Choroid plexus epithelial cell (primary cell): Measurements from ENCODE around the gene NPB.

ENCODE experiments used
- DNase-seq: peaks from one replicate; pipeline ENCODE4 v3.0.0-alpha.2; 2010; ENCODE audit warnings: low read depth
- H3K4me3 ChIP-seq: 2 replicates; pipeline ENCODE4 v1.5.1; 2011; ENCODE audit warnings: low read depth, mild to moderate bottlenecking, control low read depth, low read length, moderate library complexity
- CTCF ChIP-seq: conservative IDR thresholded peaks from 2 replicates; pipeline ENCODE4 v1.5.1; 2011; ENCODE audit warnings: low read depth, mild to moderate bottlenecking, control low read depth, inconsistent platforms, low read length, moderate library complexity

The NPB gene

GRCh38 chr17:81871387-81872230 is 30.4 kb upstream of the NPB start:
- no peak for TF ChIP-seq CTCF
- H3K4me3 ChIP-seq = peak overlapping the region; percentile 82
- DNase-seq = peak; percentile 84

GRCh38 chr17:81877569-81877968 is 24.5 kb upstream of the NPB start:
- no peak overlapping the region for H3K4me3 ChIP-seq
- DNase-seq = no peak
- TF ChIP-seq CTCF = no peak

GRCh38 chr17:81878294-81878693 is 23.7 kb upstream of the NPB start:
- no peak for DNase-seq
- H3K4me3 ChIP-seq = no peak overlapping the region
- no peak for TF ChIP-seq CTCF

- H3K4me3 ChIP-seq = no peak overlapping the region
- TF ChIP-seq CTCF = no peak
- DNase-seq = no peak
Observed at GRCh38 chr17:81879121-81879520, 22.9 kb upstream of the NPB start.

- H3K4me3 ChIP-seq = no peak overlapping the region
- TF ChIP-seq CTCF = no peak
- no peak for DNase-seq
Observed at GRCh38 chr17:81884520-81884919, 17.5 kb upstream of the NPB start.

- no peak overlapping the region for H3K4me3 ChIP-seq
- TF ChIP-seq CTCF = no peak
- no peak for DNase-seq
Observed at GRCh38 chr17:81884968-81885367, 17.1 kb upstream of the NPB start.

GRCh38 chr17:81885454-81885853 is 16.6 kb upstream of the NPB start:
- no peak overlapping the region for H3K4me3 ChIP-seq
- no peak for TF ChIP-seq CTCF

More at GRCh38 chr17:81885454-81885853, 16.6 kb upstream of the NPB start:
- DNase-seq = no peak
